ENCODE results near the gene CCDC157. TPM values are rescaled to one million over a fixed set of nuclear protein-coding genes. Genes with fewer than 3 reads are reported as not detected.

CCDC157 gene
- polyA plus RNA-seq, 1 donor from 2014 or later, result 32.2 TPM

- Histone ChIP-seq H3K9me3 (ENCODE audit: low read length) (no peaks in the 10 kb centered on the region), H3K27ac (ENCODE audit: low read length) (no peak overlapping the region), H3F3A (ENCODE audit: insufficient read depth, low read length, poor library complexity, severe bottlenecking) (no peaks in the 10 kb centered on the region), H3K9me2 (ENCODE audit: insufficient read depth, low read length) (no peaks in the 10 kb centered on the region), H3K9ac (ENCODE audit: low read length) (no peak overlapping the region), H3K27me3 (ENCODE audit: insufficient read depth, low read depth, low read length) (no peaks in the 10 kb centered on the region), H3K4me2 (ENCODE audit: low read length) (no peak overlapping the region), H3K4me3 (ENCODE audit: low read length) (no peak overlapping the region), H3K79me2 (replicated peaks; ENCODE audit: insufficient read depth, low read length) (no peaks in the 10 kb centered on the region), H3K36me3 (ENCODE audit: insufficient read depth, low read length) (no peaks in the 10 kb centered on the region), H2AFZ (ENCODE audit: low read depth, low read length) (no peak overlapping the region), H4K20me1 (ENCODE audit: insufficient read depth) (no peaks in the 10 kb centered on the region)
- TF ChIP-seq EP300 (conservative IDR thresholded peaks at IDR 0.05; ENCODE audit: poor library complexity, severe bottlenecking) (no peak), RAD21 (conservative IDR thresholded peaks at IDR 0.05) (no peak), TAF1 (IDR thresholded peaks at IDR 0.05; ENCODE audit: low read depth) (no peak), CTCF (IDR thresholded peaks at IDR 0.05; ENCODE audit: poor library complexity, severe bottlenecking) (no peak), MXI1 (conservative IDR thresholded peaks at IDR 0.05; ENCODE audit: poor library complexity, severe bottlenecking) (no peak)
These were observed 55.0 kb downstream of the CCDC157 start for GRCh38 chr22:30411780-30412179.

GRCh38 chr22:30413001-30413400 is 56.2 kb downstream of the CCDC157 start:
- Histone ChIP-seq H4K20me1 (ENCODE audit: insufficient read depth) (no peaks in the 10 kb centered on the region), H3K9ac (ENCODE audit: low read length) (no peak overlapping the region), H3F3A (ENCODE audit: insufficient read depth, low read length, poor library complexity, severe bottlenecking) (no peaks in the 10 kb centered on the region), H3K9me3 (ENCODE audit: low read length) (no peaks in the 10 kb centered on the region), H3K27me3 (ENCODE audit: insufficient read depth, low read depth, low read length) (no peaks in the 10 kb centered on the region), H3K4me2 (ENCODE audit: low read length) (no peak overlapping the region), H2AFZ (ENCODE audit: low read depth, low read length) (no peak overlapping the region), H3K79me2 (replicated peaks; ENCODE audit: insufficient read depth, low read length) (no peaks in the 10 kb centered on the region), H3K9me2 (ENCODE audit: insufficient read depth, low read length) (no peaks in the 10 kb centered on the region), H3K36me3 (ENCODE audit: insufficient read depth, low read length) (no peaks in the 10 kb centered on the region), H3K27ac (ENCODE audit: low read length) (no peak overlapping the region), H3K4me3 (ENCODE audit: low read length) (no peak overlapping the region)
- TF ChIP-seq TAF1 (IDR thresholded peaks at IDR 0.05; ENCODE audit: low read depth) (no peak), MXI1 (conservative IDR thresholded peaks at IDR 0.05; ENCODE audit: poor library complexity, severe bottlenecking) (no peak), POLR2AphosphoS5 (IDR thresholded peaks at IDR 0.05) (no peak), EZH2 (IDR thresholded peaks at IDR 0.05; ENCODE audit: borderline replicate concordance, insufficient read depth, low read length, poor library complexity, severe bottlenecking) (no peak), EP300 (conservative IDR thresholded peaks at IDR 0.05; ENCODE audit: poor library complexity, severe bottlenecking) (no peak), RAD21 (conservative IDR thresholded peaks at IDR 0.05) (no peak), SMC3 (conservative IDR thresholded peaks at IDR 0.05; ENCODE audit: poor library complexity) (no peak)

- Histone ChIP-seq H3K9me3 (ENCODE audit: low read length) (no peaks in the 10 kb centered on the region), H2AFZ (ENCODE audit: low read depth, low read length) (no peak overlapping the region), H3K27ac (ENCODE audit: low read length) (no peak overlapping the region), H3K4me3 (ENCODE audit: low read length) (no peak overlapping the region), H3K4me2 (ENCODE audit: low read length) (no peak overlapping the region), H3K9me2 (ENCODE audit: insufficient read depth, low read length) (no peaks in the 10 kb centered on the region), H3F3A (ENCODE audit: insufficient read depth, low read length, poor library complexity, severe bottlenecking) (no peaks in the 10 kb centered on the region), H4K20me1 (ENCODE audit: insufficient read depth) (no peaks in the 10 kb centered on the region), H3K79me2 (replicated peaks; ENCODE audit: insufficient read depth, low read length) (no peaks in the 10 kb centered on the region), H3K36me3 (ENCODE audit: insufficient read depth, low read length) (no peaks in the 10 kb centered on the region), H3K27me3 (ENCODE audit: insufficient read depth, low read depth, low read length) (no peaks in the 10 kb centered on the region), H3K9ac (ENCODE audit: low read length) (no peak overlapping the region)
- TF ChIP-seq EP300 (conservative IDR thresholded peaks at IDR 0.05; ENCODE audit: poor library complexity, severe bottlenecking), result no peak
- no peak for TF ChIP-seq REST (IDR thresholded peaks at IDR 0.05; ENCODE audit: borderline replicate concordance)
- TF ChIP-seq TAF1 (IDR thresholded peaks at IDR 0.05; ENCODE audit: low read depth), result no peak
- TF ChIP-seq RAD21 (conservative IDR thresholded peaks at IDR 0.05), result no peak
- TF ChIP-seq POLR2AphosphoS5 (IDR thresholded peaks at IDR 0.05), result no peak
These were observed 57.1 kb downstream of the CCDC157 start for GRCh38 chr22:30413745-30414524.
